Naive thymus-derived CD4-positive, alpha-beta T cell (primary cell): Measurements from ENCODE around the gene VANGL1. TPM values are rescaled to one million over a fixed set of nuclear protein-coding genes. Genes with fewer than 3 reads are reported as not detected.
A peak's percentile ranks its signal among the peaks of the same experiment; 100 is the strongest.

ENCODE experiments used
- ATAC-seq: fragments of 150-1000 bp; cut with Tn5 transposase; 2 replicates; pipeline ENCODE4 v1.10.0; 2021; ENCODE audit warnings: mild to moderate bottlenecking, moderate library complexity
- CTCF ChIA-PET: fragments of 350-600 bp; sonication (Branson Sonifier 250); formaldehyde crosslinking; loops from one replicate; lab custom pipeline; 2021; ENCODE audit warnings: antibody characterized with exemption; lab: Charles Lee
- POLR2A ChIA-PET: fragments of 350-600 bp; sonication (Branson Sonifier 250); formaldehyde crosslinking; loops from one replicate; lab custom pipeline; 2021; ENCODE audit warnings: antibody characterized with exemption, inconsistent platforms; lab: Charles Lee
- DNase-seq, 9 donors: peaks; one replicate each; pipeline versions ENCODE4 v3.0.0 to v3.0.0-alpha.2; 2020 to 2022; ENCODE audit warnings: mixed read lengths in 1 of 9
- H3K27ac ChIP-seq: one replicate; pipeline ENCODE4 v1.7.0; 2013; ENCODE audit warnings: mild to moderate bottlenecking, low read depth, low read length, moderate library complexity
- H3K27me3 ChIP-seq, 2 donors: one replicate each; pipeline ENCODE4 v1.7.0; 2013; ENCODE audit warnings: low read length in 2 of 2, mild to moderate bottlenecking in 2 of 2, moderate library complexity in 2 of 2; ENCODE audit not compliant: control insufficient read depth in 2 of 2, insufficient read depth in 2 of 2
- H3K36me3 ChIP-seq, 3 experiments: 1 replicate in 2 of 3; 2 replicates in 1 of 3; pipeline ENCODE4 v1.7.0; 2013; ENCODE audit warnings: low read length in 3 of 3, mild to moderate bottlenecking in 3 of 3, moderate library complexity in 1 of 3; ENCODE audit not compliant: insufficient read depth in 3 of 3, control insufficient read depth in 2 of 3
- H3K4me1 ChIP-seq, 2 donors: one replicate each; pipeline ENCODE4 v1.7.0; 2013; ENCODE audit warnings: low read length in 2 of 2, mild to moderate bottlenecking in 2 of 2, moderate library complexity in 1 of 2; ENCODE audit not compliant: control insufficient read depth in 2 of 2, insufficient read depth in 2 of 2
- H3K4me3 ChIP-seq: 2 replicates; pipeline ENCODE4 v1.7.0; 2013; ENCODE audit warnings: mild to moderate bottlenecking, low read length
- H3K9me3 ChIP-seq, 3 experiments: 1 replicate in 2 of 3; 2 replicates in 1 of 3; pipeline ENCODE4 v1.7.0; 2013; ENCODE audit warnings: low read length in 3 of 3; ENCODE audit not compliant: control insufficient read depth in 2 of 3
- H3K27ac Mint-ChIP-seq, 9 donors: one replicate each; pipeline ENCODE4 v1.8.0; 2020 to 2022; ENCODE audit warnings: mixed read lengths in 9 of 9, mild to moderate bottlenecking in 8 of 9, moderate library complexity in 5 of 9, inconsistent platforms in 2 of 9
- H3K27me3 Mint-ChIP-seq, 5 donors: one replicate each; pipeline ENCODE4 v1.8.0; 2021 to 2022; ENCODE audit warnings: mixed read lengths in 5 of 5, mild to moderate bottlenecking in 1 of 5
- H3K36me3 Mint-ChIP-seq, 5 donors: one replicate each; pipeline ENCODE4 v1.8.0; 2020 to 2022; ENCODE audit warnings: mixed read lengths in 5 of 5, mild to moderate bottlenecking in 3 of 5, inconsistent platforms in 1 of 5
- H3K4me1 Mint-ChIP-seq, 7 donors: one replicate each; pipeline ENCODE4 v1.8.0; 2020 to 2022; ENCODE audit warnings: mixed read lengths in 7 of 7, mild to moderate bottlenecking in 3 of 7, inconsistent platforms in 1 of 7
- H3K4me3 Mint-ChIP-seq, 10 donors: one replicate each; pipeline ENCODE4 v1.8.0; 2020 to 2022; ENCODE audit warnings: mild to moderate bottlenecking in 10 of 10, mixed read lengths in 10 of 10, moderate library complexity in 6 of 10, inconsistent platforms in 2 of 10
- H3K9me3 Mint-ChIP-seq, 11 donors: one replicate each; pipeline ENCODE4 v1.8.0; 2020 to 2022; ENCODE audit warnings: mixed read lengths in 11 of 11, mild to moderate bottlenecking in 4 of 11, inconsistent platforms in 1 of 11, moderate library complexity in 1 of 11
- intact Hi-C, 2 donors: fragments of 100-400 bp; cut with micrococcal nuclease; formaldehyde crosslinking; loops; one replicate each; pipeline ENCODE4 v1.15.1; 2023
- polyA plus RNA-seq, 2 donors: library from polyadenylated mRNA; unstranded; fragments of 300-500 nt; fragmentation: Illumina TruSeq; gene quantifications; one replicate each; pipeline ENCODE4 v1.2.3, GENCODE V29; 2021
- total RNA-seq, 6 experiments: library from RNA in 5 of 6; stranded (reverse) in 5 of 6; gene quantifications; 1 replicate in 5 of 6; 2 replicates in 1 of 6; pipeline ENCODE4 v1.2.3 and lab custom pipeline; 2021 to 2026

Gene VANGL1
- total and polyA plus RNA-seq, 7 experiments from 2014 or later = 0.54 to 13.3 (median 1.5) TPM

GRCh38 chr1:115652236-115652788 lies 10.5 kb downstream of the VANGL1 start:
- ATAC-seq (no peak), DNase-seq (no peak)
- no peak overlapping the region for H3K27ac Mint-ChIP-seq
- Histone ChIP-seq H3K4me3 (no peak overlapping the region), H3K36me3 (no peaks in the 10 kb centered on the region), H3K4me1 (peaks cover 0 to 6% of the 10 kb centered on the region in 2 donors), H3K9me3 (no peaks in the 10 kb centered on the region), H3K27ac (no peak overlapping the region), H3K27me3 (no peaks in the 10 kb centered on the region)
- ChIA-PET CTCF (no interaction called here), POLR2A (no interaction called here)
- peaks cover 0 to 22% (median 5%) of the 10 kb centered on the region in 7 donors for H3K4me1 Mint-ChIP-seq
- no peaks in the 10 kb centered on the region for H3K9me3 Mint-ChIP-seq
- peaks cover 0 to 7% (median 0%) of the 10 kb centered on the region in 5 donors for H3K27me3 Mint-ChIP-seq
- H3K36me3 Mint-ChIP-seq = peaks cover 0 to 16% (median 0%) of the 10 kb centered on the region in 5 donors
- no peak overlapping the region for H3K4me3 Mint-ChIP-seq
- intact Hi-C loops = no loop called here

- H3K4me1 Mint-ChIP-seq = peaks cover 0 to 26% (median 5%) of the 10 kb centered on the region in 7 donors
- ATAC-seq (no peak), DNase-seq (no peak)
- intact Hi-C loops = no loop called here
- Histone ChIP-seq H3K36me3 (no peaks in the 10 kb centered on the region), H3K27ac (no peak overlapping the region), H3K4me3 (no peak overlapping the region), H3K4me1 (no peaks in the 10 kb centered on the region), H3K27me3 (no peaks in the 10 kb centered on the region), H3K9me3 (no peaks in the 10 kb centered on the region)
- peak overlapping the region in 1 of 9 donors; percentile 39 for H3K27ac Mint-ChIP-seq
- H3K4me3 Mint-ChIP-seq = no peak overlapping the region
- ChIA-PET POLR2A (no interaction called here), CTCF (no interaction called here)
- peaks cover 0 to 7% (median 0%) of the 10 kb centered on the region in 5 donors for H3K27me3 Mint-ChIP-seq
- H3K36me3 Mint-ChIP-seq = peaks cover 0 to 27% (median 0%) of the 10 kb centered on the region in 5 donors
- H3K9me3 Mint-ChIP-seq = no peaks in the 10 kb centered on the region
Observed at GRCh38 chr1:115654125-115654524, 12.4 kb downstream of the VANGL1 start.

DNA sequence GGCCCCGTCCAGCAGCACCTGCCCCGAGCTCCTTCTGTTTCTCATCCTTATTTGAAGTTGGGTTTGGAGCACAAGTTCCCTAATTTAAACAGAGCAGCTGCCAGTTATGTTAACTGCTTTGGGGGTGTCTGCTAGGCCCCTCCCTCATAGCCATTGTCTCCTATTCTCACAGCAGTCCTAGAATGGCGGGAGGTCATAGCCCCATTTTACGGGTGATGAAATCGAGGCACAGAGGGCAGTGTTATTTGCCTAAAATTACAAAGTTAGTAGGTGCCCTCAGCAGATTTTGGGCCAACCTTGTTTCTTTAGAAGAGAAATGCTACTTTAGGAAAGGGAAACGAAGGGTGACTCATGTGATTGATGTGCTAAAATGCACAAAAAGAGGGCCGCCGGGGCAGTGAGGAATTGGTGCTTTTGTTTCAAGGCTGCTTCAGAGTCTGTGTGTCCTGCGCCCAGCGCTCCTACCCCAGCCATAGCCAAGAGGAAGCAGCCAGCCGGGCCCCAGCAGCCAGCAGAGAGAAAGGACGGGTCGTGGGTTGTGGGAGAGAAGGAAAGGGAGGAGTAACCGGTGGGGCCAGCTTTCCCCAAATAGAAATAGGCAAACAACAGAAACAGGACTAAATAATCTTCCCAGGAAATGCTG lies 13.0 kb downstream of the VANGL1 start:
- H3K36me3 Mint-ChIP-seq = peaks cover 0 to 30% (median 0%) of the 10 kb centered on the region in 5 donors
- CTCF ChIA-PET = no interaction called here

DNA sequence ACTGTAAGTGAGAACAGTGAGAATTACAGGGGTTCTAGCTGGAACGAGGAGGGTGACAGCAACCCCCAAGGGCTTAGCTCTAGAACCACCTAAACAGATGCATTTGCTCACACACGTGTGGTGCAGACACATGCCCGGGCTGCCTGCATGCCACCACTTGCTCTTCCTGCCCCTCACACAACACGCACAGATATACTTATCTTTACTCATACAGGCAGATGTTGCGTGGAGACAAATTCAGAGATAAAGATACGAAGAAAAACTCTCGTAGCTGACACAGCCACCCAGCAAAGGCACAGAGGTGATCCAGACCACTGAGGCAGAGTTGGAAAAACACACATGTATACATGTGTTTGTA lies 13.5 kb downstream of the VANGL1 start:
- H3K4me1 ChIP-seq = no peaks in the 10 kb centered on the region
- intact Hi-C loops = no loop called here
- H3K27me3 ChIP-seq = no peaks in the 10 kb centered on the region
- peaks cover 0 to 7% (median 0%) of the 10 kb centered on the region in 5 donors for H3K27me3 Mint-ChIP-seq
- H3K9me3 ChIP-seq = no peaks in the 10 kb centered on the region
- H3K27ac ChIP-seq = no peak overlapping the region
- DNase-seq (no peak), ATAC-seq (peak; percentile 18)
- H3K4me3 Mint-ChIP-seq = peak overlapping the region in 1 of 10 donors; percentile 16
- H3K4me3 ChIP-seq = no peak overlapping the region
- CTCF ChIA-PET = no interaction called here
- H3K36me3 ChIP-seq = no peaks in the 10 kb centered on the region
- peak overlapping the region in 1 of 9 donors; percentile 37 for H3K27ac Mint-ChIP-seq
- peaks cover 0 to 26% (median 5%) of the 10 kb centered on the region in 7 donors for H3K4me1 Mint-ChIP-seq
- POLR2A ChIA-PET = no interaction called here
- H3K9me3 Mint-ChIP-seq = no peaks in the 10 kb centered on the region
- peaks cover 0 to 31% (median 0%) of the 10 kb centered on the region in 5 donors for H3K36me3 Mint-ChIP-seq

More for the DNA sequence above, 13.0 kb downstream of the VANGL1 start:
- H3K4me1 Mint-ChIP-seq = peaks cover 0 to 26% (median 5%) of the 10 kb centered on the region in 7 donors
- Histone ChIP-seq H3K4me3 (no peak overlapping the region), H3K27me3 (no peaks in the 10 kb centered on the region), H3K9me3 (no peaks in the 10 kb centered on the region), H3K27ac (no peak overlapping the region), H3K36me3 (no peaks in the 10 kb centered on the region), H3K4me1 (no peaks in the 10 kb centered on the region)
- POLR2A ChIA-PET = no interaction called here
- H3K9me3 Mint-ChIP-seq = no peaks in the 10 kb centered on the region
- peaks cover 0 to 7% (median 0%) of the 10 kb centered on the region in 5 donors for H3K27me3 Mint-ChIP-seq
- peak overlapping the region in 4 of 9 donors; percentile 37 to 74 (median 52) for H3K27ac Mint-ChIP-seq
- ATAC-seq (peak; percentile 29), DNase-seq (no peak)
- intact Hi-C loops = no loop called here
- peak overlapping the region in 1 of 10 donors; percentile 16 for H3K4me3 Mint-ChIP-seq

DNA sequence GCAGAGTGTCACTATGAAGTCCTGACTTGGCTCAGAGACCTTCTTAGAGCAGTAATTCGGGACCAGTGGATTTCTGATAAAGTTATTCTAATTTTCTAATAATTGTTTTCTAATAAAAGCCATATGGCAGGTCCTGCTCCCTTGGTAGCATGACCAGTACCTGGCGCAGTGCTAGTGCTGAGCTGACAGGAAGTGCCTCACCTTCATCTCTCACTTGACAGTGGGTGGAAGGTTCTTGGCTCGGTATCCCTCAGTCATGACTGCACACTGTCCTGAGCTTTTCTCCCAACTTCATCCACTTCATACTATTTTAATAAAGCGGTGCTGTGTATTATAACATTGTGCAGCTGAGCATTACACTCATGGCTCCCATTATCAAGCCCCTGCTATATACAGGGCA lies 14.1 kb downstream of the VANGL1 start:
- Mint-ChIP-seq H3K4me1 (peaks cover 0 to 26% (median 5%) of the 10 kb centered on the region in 7 donors), H3K9me3 (no peaks in the 10 kb centered on the region), H3K36me3 (peaks cover 0 to 31% (median 0%) of the 10 kb centered on the region in 5 donors), H3K4me3 (no peak overlapping the region), H3K27me3 (peaks cover 0 to 7% (median 0%) of the 10 kb centered on the region in 5 donors), H3K27ac (peak overlapping the region in 1 of 9 donors; percentile 42)
- Histone ChIP-seq H3K36me3 (no peaks in the 10 kb centered on the region), H3K4me1 (no peaks in the 10 kb centered on the region), H3K4me3 (no peak overlapping the region), H3K27me3 (no peaks in the 10 kb centered on the region), H3K9me3 (no peaks in the 10 kb centered on the region), H3K27ac (no peak overlapping the region)
- ChIA-PET CTCF (no interaction called here), POLR2A (no interaction called here)
- intact Hi-C loops = no loop called here
- DNase-seq (no peak), ATAC-seq (no peak)

GRCh38 chr1:115656461-115657077 lies 14.8 kb downstream of the VANGL1 start:
- Mint-ChIP-seq H3K4me1 (peaks cover 0 to 26% (median 5%) of the 10 kb centered on the region in 7 donors), H3K4me3 (no peak overlapping the region), H3K27ac (no peak overlapping the region), H3K9me3 (no peaks in the 10 kb centered on the region), H3K27me3 (peaks cover 0 to 7% (median 0%) of the 10 kb centered on the region in 5 donors), H3K36me3 (peaks cover 0 to 31% (median 0%) of the 10 kb centered on the region in 5 donors)
- Histone ChIP-seq H3K27ac (no peak overlapping the region), H3K9me3 (no peaks in the 10 kb centered on the region), H3K4me1 (no peaks in the 10 kb centered on the region), H3K4me3 (no peak overlapping the region), H3K27me3 (no peaks in the 10 kb centered on the region), H3K36me3 (no peaks in the 10 kb centered on the region)
- ATAC-seq (no peak), DNase-seq (no peak)
- intact Hi-C loops = no loop called here
- CTCF ChIA-PET = no interaction called here
- POLR2A ChIA-PET = no interaction called here
